T47D (cell line): Measurements from ENCODE around the gene EVC.

ENCODE experiments used
- DNase-seq, 2 experiments: peaks; one replicate each; pipeline versions ENCODE4 v3.0.0 to v3.0.0-alpha.2; 2011 to 2012; ENCODE audit warnings: low read depth in 1 of 2, low spot score in 1 of 2
- JUND ChIP-seq: IDR thresholded peaks from 2 replicates; pipeline ENCODE4 v1.6.1; 2012; ENCODE audit warnings: low read depth
- in situ Hi-C: cut with HindIII; loops from 2 replicates; pipeline ENCODE4 v1.10.0; 2016; ENCODE audit warnings: low sequenced_read_pairs, low pct_unique_long_range_greater_than_20kb

Gene EVC

GRCh38 chr4:5750052-5750945 lies 39.3 kb downstream of the EVC start:
- no peak for TF ChIP-seq JUND
- in situ Hi-C loops, result no loop called here

GRCh38 chr4:5750946-5751665 lies 40.1 kb downstream of the EVC start:
- in situ Hi-C loops, result no loop called here
- DNase-seq, result no peak
- TF ChIP-seq JUND, result no peak

More at GRCh38 chr4:5750052-5750945, 39.3 kb downstream of the EVC start:
- DNase-seq, result no peak

- in situ Hi-C loops, result no loop called here
- no peak for DNase-seq
- no peak for TF ChIP-seq JUND
Measured at GRCh38 chr4:5751666-5752375, 40.8 kb downstream of the EVC start.

- in situ Hi-C loops, result no loop called here
- no peak for DNase-seq
- no peak for TF ChIP-seq JUND
Measured at GRCh38 chr4:5752376-5753184, 41.6 kb downstream of the EVC start.

- in situ Hi-C loops, result no loop called here
- no peak for TF ChIP-seq JUND
- DNase-seq, result no peak
Measured at GRCh38 chr4:5753366-5753765, 42.4 kb downstream of the EVC start.

DNA sequence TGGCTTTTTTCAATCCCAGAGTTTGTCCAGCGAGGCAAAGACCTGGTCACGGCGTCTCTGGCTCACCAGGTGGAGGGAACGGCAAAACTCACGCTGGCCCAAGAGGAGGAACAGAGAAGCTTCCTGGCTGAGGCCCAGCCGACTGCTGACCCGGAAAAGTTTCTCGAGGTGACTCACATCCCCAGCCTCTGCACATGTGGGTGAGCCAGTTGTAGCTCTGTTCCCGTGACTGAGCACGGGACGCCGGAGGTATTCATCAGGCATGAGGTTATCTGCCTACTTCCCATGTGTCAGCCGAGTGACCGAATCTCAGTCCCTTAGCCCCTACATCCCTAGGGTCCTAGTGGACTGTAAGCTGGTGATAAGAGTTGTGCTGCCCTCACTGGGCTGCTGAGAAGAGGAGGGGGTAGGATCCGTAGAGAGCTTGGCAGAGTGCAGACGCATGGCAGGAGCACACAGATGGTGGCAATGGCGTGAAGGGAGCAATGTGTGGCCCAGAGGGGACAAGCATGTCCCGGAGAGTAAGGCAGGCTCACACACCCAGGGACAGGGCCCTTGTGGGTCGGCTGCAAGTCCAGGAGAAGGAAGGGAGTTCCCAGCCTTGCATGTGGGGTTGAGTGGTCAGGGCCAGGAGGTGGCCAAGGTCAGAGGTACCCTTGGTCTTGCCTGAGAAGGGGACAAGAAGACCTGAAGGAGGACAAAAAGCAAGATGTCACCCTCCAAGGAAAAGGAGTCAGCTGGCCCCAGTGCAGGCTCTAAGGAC lies 42.9 kb downstream of the EVC start:
- DNase-seq, result no peak
- in situ Hi-C loops, result no loop called here

DNA sequence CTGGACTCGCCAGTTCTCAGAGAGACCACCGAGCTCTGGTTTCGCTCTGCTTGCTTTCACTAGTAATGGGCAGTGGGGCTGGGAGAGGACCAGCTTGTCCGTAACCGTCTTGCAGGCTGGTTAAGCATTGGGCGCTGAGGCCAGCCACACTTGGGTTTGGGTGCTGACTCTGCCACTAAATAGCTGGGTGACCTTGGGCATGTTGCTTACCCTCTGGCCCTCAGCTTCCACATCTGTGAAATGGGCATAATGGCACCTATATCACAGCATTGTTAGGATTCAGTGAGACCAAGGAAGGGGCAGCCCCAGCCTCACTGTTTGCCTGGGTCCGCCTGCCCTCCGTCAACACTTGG lies 43.5 kb downstream of the EVC start:
- no peak for DNase-seq
- TF ChIP-seq JUND, result no peak
- in situ Hi-C loops, result no loop called here

More for the DNA sequence above, 42.9 kb downstream of the EVC start:
- no peak for TF ChIP-seq JUND

DNA sequence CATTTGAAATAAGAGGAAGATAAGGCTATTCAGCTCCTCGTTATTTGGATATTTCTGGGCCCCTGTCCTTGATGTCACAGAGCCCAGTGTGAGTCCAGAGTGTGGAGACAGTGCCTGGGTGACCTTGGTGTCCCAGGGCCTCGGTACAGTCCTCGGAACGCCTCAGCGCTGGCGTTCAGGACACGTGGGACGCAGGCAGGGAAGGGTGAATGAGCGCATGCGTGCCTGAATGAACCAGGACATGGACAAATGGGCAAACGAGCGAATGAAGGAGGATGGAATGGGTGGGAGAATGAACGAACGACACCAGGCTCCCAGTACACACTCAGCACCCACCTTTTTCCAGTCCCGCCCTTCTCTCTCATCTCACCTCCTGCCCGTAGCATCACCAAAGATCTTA lies 44.2 kb downstream of the EVC start:
- no peak for TF ChIP-seq JUND
- no peak for DNase-seq
- in situ Hi-C loops, result no loop called here

DNA sequence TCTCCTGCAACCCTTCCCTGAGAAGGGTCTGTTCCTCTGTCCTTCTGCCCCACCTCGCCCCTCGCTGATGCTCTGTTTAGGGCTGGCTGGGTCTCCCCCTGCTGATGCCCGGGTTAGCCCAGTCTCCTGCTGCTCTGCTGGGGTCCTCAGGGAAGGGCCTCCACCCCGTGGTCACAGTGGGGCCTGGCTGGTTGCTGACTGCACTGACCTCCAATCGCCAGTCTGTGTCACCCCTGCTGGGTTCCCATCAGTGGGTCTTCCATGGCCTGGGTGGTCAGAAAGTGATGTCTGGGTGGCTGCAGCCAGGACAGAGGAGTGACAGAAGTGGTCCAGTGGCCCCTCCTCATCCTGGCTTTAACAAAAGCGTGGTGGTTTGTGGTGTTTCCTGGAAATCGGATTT lies 44.7 kb downstream of the EVC start:
- no peak for TF ChIP-seq JUND
- in situ Hi-C loops, result no loop called here
- DNase-seq, result no peak

DNA sequence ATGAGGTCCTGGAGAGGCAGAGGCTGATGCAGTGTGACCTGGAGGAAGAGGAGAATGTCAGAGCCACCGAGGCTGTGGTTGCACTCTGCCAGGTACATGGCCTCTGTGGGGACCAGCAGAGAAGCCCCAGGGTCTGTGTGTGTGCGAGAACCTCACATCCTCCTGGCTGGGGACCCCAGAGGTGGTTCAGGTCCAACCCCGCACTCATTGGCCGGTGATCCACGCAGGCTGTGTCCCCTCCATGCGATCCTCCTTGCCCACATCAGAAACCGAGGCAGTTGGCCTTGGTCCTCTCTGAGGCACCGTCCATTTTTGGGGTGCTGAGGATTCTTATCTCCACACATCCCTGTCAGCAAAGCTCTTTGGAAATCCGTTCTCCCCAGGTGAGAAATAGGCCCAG lies 45.3 kb downstream of the EVC start:
- no peak for DNase-seq
- in situ Hi-C loops, result no loop called here

GRCh38 chr4:5757091-5757490 lies 46.1 kb downstream of the EVC start:
- no peak for TF ChIP-seq JUND
- in situ Hi-C loops, result no loop called here
- no peak for DNase-seq

More for the DNA sequence above, 45.3 kb downstream of the EVC start:
- no peak for TF ChIP-seq JUND

DNA sequence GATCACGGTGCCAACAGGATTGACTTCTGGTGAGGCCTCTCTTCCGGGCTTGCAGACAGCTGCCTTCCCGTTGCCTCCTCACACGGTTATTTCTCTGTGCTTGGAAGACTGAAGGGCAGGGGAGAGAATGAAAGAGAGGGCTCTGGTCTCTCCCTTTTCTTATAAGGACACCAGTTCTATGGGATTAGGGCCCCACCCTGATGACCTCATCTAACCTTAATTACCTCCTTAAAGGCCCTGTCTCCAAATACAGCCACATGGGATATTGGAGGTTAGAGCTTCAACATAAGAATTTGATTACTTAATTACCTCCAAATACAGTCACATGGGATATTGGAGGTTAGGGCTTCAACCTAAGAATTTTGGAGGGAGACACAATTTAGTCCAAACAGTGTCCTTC lies 46.5 kb downstream of the EVC start:
- TF ChIP-seq JUND, result no peak
- no peak for DNase-seq
- in situ Hi-C loops, result no loop called here
